Endometrial microvascular endothelial cells (primary cell): ENCODE measurements around the gene NAA20. TPM values are rescaled to one million over a fixed set of nuclear protein-coding genes. Genes with fewer than 3 reads are reported as not detected.

Experiments
- in situ Hi-C: cut with HindIII; loops from 2 replicates; pipeline ENCODE4 v1.10.0; 2017; ENCODE audit warnings: low sequenced_read_pairs, low pct_unique_long_range_greater_than_20kb; ENCODE audit errors: inconsistent ontology term
- total RNA-seq: library from RNA; depleted of rRNA; stranded (reverse); fragments of >200 nt; gene quantifications from one replicate; pipeline ENCODE4 v1.2.3, GENCODE V29; 2015; ENCODE audit errors: inconsistent ontology term

NAA20 gene
- total RNA-seq, result 57.0 TPM

DNA sequence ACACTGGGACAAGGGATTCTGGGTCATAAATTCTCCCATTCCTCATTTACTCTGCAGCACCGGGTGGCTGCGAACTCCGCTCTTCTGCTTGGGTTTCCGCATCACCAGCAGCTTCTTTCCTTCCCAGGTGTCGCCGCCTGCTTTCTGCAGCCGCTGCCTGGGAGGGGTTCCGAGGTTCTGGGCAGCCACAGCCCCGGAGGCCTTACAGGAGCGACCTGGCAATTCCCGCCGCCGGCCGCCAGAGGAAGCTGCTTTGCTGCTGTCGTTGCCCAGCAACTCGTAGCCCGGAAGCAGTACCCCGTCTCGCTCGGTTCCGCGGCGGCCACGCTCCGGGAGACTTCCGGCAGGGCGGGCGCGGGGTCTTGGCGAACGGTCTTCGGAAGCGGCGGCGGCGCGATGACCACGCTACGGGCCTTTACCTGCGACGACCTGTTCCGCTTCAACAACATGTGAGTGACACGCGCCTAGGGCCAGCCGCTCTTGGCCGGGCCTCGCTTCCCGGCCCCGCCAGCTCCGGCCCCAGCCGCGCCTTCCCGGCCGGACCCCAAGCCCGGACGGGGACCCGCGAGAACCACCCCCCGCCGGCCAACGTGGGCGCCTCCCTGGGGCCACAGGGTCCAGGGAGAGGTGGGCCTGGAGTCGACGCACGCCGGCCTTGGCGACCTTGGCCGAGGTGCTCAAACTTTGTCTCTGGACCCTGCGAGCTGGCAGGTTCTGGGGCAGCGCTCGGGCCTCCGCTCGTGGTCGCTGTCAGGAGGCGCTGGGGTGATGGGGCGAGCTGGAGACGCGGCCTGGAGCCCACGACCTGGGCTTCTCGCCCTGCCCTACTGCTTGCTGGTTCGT, at the start of gene NAA20:
NAA20 (plus strand) TSS at position 362 of the 843 bp plus-strand sequence; CDS start at position 397, 35 bp downstream.
- in situ Hi-C loops, result no loop called here

- in situ Hi-C loops, result no loop called here
These were observed 49.7 kb upstream of the NAA20 start for GRCh38 chr20:19967445-19967844.

- in situ Hi-C loops, result no loop called here
These were observed 49.1 kb upstream of the NAA20 start for GRCh38 chr20:19968028-19968427.

- in situ Hi-C loops, result no loop called here
These were observed 48.6 kb upstream of the NAA20 start for GRCh38 chr20:19968466-19969073.

- in situ Hi-C loops, result no loop called here
These were observed 48.1 kb upstream of the NAA20 start for GRCh38 chr20:19969106-19969505.

DNA sequence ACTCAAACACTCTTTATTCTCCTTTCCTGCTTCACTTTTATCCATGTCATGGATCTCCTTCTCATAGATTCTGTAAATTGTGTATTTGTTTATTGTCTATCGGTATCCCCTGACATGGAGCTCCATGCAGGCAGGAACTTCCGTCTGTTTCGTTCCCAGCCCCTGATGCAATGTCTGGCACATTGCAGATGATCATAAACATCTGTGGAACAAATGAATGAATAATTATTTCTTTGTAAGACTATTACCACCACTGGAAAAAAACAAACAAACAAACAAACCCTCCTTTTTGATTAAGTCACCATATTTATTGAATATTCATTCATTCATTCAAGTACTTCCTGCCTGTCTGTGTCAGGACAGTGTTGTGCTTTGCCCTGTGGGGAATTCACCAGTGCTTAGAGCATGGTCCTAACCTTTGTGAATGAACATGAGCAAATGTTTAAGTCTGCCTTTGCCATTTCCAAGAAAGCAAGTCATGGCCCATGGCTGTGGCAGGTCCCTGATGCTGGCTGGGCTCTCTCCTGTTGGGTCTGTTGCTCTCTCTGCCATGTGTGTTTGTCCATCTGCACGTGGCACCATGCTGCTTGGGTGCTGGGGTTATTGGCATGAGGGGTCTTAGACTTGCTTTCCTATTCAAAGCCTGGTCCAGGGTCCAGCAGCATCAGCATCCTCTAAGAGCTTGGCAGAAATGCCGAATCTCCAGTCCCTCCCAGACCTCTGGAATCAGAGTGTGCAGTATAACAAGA, 47.5 kb upstream of the NAA20 start:
- in situ Hi-C loops, result no loop called here

- in situ Hi-C loops, result no loop called here
These were observed 46.9 kb upstream of the NAA20 start for GRCh38 chr20:19970256-19970765.

- in situ Hi-C loops, result no loop called here
These were observed 46.0 kb upstream of the NAA20 start for GRCh38 chr20:19971116-19971515.

GRCh38 chr20:19973961-19974629, 43.1 kb upstream of the NAA20 start:
- in situ Hi-C loops, result no loop called here

DNA sequence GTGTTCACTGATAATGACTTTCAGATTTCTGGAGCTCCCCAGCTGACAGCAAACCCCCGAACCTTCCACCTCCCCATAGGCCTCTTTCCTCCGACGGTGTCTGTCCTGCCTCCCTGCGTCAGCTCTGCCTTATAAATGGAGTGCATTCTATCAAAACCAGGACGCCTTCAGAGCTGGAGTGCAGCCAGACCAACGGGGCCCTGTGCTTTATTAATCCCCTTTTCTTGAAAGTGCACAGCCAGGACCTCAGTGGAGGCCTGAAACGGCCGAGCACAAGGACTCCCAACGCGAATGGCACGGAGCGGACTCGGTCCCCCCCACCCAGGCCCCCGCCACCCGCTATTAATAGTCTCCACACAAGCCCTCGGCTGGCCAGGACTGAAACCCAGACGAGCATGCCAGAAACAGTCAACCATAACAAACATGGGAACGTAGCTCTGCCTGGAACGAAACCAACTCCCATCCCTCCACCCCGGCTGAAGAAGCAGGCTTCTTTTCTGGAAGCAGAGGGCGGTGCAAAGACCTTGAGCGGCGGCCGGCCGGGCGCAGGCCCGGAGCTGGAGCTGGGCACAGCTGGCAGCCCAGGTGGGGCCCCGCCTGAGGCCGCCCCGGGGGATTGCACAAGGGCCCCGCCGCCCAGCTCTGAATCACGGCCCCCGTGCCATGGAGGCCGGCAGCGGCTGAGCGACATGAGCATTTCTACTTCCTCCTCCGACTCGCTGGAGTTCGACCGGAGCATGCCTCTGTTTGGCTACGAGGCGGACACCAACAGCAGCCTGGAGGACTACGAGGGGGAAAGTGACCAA, 42.3 kb upstream of the NAA20 start:
- in situ Hi-C loops, result loop anchor here (25.0 kb wide), 1 partner anchor 88 kb away; no protein-coding TSS in a partner anchor

- in situ Hi-C loops, result loop anchor here (25.0 kb wide), 1 partner anchor 88 kb away; no protein-coding TSS in a partner anchor
These were observed 41.7 kb upstream of the NAA20 start for GRCh38 chr20:19975436-19975799.

- in situ Hi-C loops, result loop anchor here (25.0 kb wide), 1 partner anchor 89 kb away; no protein-coding TSS in a partner anchor
These were observed 41.3 kb upstream of the NAA20 start for GRCh38 chr20:19975901-19976300.

- in situ Hi-C loops, result loop anchor here (25.0 kb wide), 1 partner anchor 89 kb away; no protein-coding TSS in a partner anchor
These were observed 40.4 kb upstream of the NAA20 start for GRCh38 chr20:19976595-19977372.

DNA sequence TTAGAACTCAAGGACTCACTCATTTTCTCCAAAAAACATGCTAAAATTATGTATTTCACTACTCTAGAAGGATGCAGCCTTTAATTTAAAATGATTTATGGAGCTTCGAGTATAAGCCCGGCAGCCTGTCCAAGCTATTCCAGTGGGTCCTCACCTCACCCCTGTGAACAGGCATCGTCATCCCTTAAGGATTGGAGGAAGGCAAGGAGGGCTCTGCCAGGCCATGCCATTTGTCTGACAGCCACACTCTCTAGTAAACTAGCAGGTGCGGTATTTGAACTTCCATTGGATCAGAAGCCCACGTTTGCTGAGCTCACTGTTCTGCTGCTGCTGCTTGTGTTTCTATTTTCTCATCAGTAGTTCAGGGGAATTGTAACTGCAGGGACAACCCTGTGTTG, 39.8 kb upstream of the NAA20 start:
- in situ Hi-C loops, result loop anchor here (25.0 kb wide), 1 partner anchor 90 kb away; no protein-coding TSS in a partner anchor

DNA sequence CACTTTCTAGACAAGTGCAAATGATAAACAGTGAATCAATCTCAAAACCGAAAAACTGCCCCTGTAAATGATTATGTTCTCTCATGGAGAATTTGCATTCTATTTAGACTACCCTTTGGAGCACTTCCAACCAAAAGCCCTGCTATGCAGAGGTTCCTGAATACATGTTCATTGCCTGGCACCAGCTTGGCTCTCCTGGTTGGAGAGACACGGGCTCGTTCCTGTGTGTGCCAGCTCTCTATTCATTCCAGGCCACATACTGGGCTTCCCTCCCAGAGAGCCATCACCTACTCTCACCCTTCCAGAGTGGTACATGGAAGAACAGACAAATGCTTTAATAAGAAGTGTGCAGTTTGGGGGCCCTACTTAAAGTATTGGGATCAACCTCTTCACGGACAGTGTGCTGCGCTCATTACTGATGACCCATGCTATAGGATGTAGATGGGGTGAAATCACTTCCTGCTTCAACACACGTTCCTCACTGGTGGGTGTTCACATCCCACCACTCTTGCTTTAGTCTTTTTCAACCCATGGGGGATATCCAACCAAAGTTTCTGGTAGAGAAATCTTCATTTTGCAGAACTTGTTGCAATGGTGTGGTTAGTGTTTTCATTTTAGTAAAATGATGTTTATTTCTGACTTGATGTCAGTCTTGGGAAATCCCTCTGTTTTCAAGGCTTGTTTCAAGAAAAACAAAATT, 38.5 kb upstream of the NAA20 start:
- in situ Hi-C loops, result loop anchor here (25.0 kb wide), 1 partner anchor 91 kb away; no protein-coding TSS in a partner anchor

DNA sequence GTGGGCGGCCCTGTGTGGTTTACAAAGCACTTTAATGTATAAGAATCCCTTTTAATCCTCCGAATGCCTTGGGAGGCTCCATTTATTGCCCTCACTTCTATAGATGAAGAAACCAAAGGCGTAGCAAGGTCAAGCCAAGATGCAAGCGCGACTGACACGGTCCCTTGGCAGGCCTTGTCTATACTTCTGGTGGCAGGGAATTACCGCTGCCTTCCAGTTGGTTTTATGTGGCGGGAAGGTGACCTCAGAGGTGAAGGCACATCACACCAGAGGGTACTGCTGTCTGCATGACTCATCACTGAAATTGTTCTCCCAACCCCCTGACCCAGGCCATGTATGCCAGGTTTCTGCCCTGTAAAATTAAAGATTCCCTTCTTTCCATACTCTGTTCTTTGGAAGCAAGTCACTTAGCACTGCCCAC, 36.1 kb upstream of the NAA20 start:
- in situ Hi-C loops, result loop anchor here (25.0 kb wide), 1 partner anchor 94 kb away; no protein-coding TSS in a partner anchor
